Activated CD4-positive, CD25-positive, alpha-beta regulatory T cell treated with anti-CD3 and anti-CD28 coated beads, Interleukin-2, amount 50 U/mL, for 24 hours (primary cell): ENCODE data around the gene NACC1.
A peak's percentile ranks its signal among the peaks of the same experiment; 100 is the strongest.

Experiments
- ATAC-seq, 2 donors: fragments of 150-1000 bp; cut with Tn5 transposase; one replicate each; pipeline ENCODE4 v1.10.0; 2021; ENCODE audit warnings: mild to moderate bottlenecking in 1 of 2, moderate library complexity in 1 of 2

The NACC1 gene

GRCh38 chr19:13117772-13118423, at the start of gene NACC1:
Gene NACC1 (plus strand): TSS chr19:13118264. CDS start chr19:13135208, 16,944 bp downstream.
- ATAC-seq = peak; percentile 77 to 83

DNA sequence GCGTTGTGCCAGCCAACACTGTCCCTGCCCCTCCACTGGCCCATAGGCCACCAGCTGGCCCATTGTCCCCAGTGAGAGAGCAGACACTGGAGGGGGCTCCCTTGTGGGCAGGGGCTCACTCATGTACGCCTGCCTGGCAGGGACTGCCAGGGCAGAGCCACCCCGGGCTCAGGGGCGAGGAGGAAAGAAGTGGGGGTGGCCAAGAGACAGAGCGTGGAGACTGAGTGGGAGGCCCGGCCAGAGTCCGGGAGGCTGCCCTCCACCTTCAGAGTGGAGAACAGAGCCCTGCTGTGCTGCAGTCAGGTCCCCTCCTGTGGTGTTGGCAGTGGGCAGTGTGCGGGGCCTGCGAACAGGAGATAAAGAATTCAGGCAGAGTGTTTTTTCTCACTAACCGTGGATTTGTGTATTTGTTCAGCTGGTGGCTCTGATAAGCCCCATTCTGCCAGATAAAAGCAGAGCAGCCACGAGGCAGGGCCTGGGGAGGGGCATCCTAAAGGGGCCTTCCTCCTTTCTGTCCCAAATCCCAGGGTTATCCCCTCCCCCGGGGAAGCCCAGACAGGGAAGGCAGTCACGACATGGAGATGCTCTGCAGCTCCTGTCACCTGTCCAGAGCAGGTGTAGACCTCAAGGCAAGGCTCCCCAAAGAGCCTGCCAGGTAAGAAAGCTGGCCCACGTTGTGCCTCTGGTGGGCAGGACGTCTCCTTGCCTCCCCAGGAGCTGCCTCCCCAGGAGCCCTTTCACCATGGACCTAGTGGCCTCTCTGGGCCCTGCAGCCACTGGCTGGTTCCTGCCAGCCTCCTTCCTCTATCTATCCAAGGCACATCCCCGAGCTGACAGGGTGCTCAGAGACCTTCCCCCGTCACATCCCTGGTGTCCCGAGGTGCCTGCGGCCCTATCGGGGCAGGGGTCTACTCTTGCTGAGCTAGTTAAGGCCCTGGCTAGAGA, 48.4 kb upstream of the NACC1 start:
- ATAC-seq = no peak

- ATAC-seq = no peak
These were observed 47.5 kb upstream of the NACC1 start for GRCh38 chr19:13070425-13071140.

- no peak for ATAC-seq
These were observed 46.4 kb upstream of the NACC1 start for GRCh38 chr19:13071444-13072187.

DNA sequence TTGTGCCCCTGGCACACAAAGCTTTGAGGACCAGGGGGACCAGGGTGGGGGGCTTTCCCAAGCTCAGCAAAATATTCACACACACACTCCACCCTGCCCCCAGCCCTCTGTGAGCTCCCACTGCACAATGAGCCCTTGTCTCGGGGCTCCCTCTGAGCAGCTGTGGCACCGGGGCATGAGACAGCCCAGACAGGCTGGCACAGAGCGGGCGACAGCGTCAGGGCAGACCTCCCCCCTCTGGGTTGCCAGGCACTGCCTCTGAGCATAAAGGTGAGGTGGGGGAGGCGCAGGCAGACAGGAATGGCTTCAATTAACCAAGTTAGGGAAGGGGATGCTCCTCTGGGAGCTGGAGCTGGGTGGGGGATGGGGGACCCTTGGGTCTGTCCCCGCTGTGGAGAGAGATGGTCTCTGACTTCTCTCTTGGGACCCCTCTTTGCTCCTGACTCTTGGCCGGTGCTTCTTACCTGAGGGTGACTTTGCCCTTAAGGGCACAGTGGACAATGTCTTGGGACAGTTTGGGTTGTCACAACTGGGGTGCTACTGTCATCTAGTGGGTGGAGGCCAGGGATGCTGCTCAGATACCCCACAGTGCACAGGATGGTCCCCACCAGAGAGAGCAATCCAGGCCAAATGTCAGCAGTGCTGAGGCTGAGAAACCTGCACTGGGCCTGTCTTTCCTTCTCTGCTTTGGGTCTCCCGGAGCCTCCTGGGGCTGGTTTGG, 45.7 kb upstream of the NACC1 start:
- ATAC-seq = no peak

- ATAC-seq = no peak
These were observed 44.8 kb upstream of the NACC1 start for GRCh38 chr19:13073263-13073662.

DNA sequence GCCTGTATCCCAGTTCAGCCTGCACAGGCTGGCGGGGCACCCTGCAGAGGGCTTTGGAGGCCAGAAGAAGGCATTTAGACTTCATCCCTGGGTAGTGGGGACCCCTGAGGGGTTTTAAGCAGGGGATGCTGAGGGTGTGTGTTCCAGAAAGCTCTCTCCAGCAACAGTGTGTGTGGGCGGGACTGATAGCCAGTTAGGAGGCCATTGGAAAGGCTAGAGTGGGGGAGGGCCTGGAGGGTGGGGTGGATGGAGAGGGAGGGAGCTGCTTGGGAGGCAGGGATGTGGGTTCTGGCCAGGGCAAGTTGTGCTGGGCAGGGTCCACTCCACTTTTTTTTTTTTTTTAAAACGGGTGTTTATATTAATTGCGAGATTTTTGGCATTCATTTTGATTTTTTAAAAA, 43.7 kb upstream of the NACC1 start:
- no peak for ATAC-seq

- ATAC-seq = no peak
These were observed 41.7 kb upstream of the NACC1 start for GRCh38 chr19:13076320-13076719.

DNA sequence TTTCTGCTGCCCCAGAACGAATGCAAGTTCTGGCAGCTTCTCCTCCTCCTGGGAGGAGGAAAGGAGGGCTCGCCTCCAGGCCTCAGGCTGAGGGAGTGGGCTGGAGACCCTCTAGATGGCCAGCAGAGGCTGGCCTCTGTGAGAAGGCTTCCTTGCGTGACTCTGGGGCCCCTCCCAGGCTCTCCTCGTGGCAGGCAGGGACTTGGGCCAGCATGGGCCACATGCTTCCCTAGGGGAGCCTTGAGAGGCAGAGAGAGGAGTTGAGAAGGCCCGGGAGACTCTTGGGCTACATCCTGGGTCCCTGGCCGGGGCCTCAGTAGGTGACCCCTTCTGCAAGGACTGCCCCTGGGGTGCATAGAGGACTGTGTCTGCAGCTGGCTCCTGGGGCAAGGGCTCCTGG, 41.3 kb upstream of the NACC1 start:
- ATAC-seq = no peak

DNA sequence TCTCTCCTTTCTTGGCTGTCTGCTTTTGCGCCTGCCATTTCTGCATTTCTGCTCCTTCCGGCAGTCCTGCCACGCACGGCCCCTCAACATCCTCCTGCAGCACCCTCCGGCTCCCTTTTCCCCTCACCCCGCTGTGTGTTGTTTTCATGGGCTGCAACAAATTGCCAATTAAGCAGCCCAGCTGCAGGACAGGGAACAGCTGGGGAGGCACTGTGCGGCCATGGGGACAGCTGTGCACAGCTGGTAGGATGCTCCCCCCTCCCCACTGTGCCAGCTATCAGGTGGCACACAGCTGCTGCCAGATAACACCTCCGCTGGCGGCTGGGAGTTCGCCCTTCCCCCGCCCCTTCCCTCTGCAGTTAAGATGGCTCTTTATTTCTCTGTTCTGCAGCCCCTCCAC, 40.8 kb upstream of the NACC1 start:
- no peak for ATAC-seq

DNA sequence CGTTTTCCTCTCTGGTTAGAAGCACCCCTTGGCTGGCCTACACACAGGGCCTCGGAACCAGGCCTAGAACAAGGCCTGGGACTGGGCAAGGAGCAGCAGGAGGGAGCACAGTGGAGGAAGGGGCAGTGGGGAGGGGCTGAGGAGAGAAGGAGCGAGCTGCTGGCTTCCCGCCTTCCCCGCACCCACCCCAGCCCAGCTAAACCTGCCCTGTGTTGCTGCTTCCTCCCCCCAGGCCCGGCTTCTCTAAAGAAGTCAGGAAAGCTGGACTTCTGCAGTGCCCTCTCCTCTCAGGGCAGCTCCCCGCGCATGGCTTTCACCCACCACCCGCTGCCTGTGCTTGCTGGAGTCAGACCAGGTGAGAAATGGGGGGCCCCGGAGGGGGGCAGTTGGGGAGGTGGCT, 39.7 kb upstream of the NACC1 start:
- no peak for ATAC-seq

- ATAC-seq = no peak
These were observed 39.0 kb upstream of the NACC1 start for GRCh38 chr19:13078897-13079541.

DNA sequence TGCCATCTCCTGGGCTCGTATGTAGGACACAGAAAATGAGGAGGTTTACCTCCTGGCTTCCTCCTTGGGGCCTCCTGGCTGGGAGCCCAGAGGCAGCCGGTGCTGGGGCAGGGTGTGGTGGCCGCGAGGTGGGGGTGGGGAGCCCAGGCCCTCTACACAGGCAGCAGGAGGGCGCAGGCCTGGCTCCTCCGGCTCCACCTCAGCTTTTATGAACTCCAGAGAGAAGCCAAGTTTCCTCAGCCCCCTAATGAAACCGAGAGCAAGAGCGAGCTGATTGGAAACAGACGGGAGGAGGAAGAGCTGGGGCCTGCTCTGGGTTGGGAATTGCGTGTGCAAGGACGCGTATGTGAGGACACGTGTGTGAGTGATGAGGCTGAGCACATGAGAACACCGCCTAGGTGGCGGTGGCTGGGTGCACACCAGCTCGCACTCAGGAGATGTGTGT, 38.5 kb upstream of the NACC1 start:
- ATAC-seq = no peak

DNA sequence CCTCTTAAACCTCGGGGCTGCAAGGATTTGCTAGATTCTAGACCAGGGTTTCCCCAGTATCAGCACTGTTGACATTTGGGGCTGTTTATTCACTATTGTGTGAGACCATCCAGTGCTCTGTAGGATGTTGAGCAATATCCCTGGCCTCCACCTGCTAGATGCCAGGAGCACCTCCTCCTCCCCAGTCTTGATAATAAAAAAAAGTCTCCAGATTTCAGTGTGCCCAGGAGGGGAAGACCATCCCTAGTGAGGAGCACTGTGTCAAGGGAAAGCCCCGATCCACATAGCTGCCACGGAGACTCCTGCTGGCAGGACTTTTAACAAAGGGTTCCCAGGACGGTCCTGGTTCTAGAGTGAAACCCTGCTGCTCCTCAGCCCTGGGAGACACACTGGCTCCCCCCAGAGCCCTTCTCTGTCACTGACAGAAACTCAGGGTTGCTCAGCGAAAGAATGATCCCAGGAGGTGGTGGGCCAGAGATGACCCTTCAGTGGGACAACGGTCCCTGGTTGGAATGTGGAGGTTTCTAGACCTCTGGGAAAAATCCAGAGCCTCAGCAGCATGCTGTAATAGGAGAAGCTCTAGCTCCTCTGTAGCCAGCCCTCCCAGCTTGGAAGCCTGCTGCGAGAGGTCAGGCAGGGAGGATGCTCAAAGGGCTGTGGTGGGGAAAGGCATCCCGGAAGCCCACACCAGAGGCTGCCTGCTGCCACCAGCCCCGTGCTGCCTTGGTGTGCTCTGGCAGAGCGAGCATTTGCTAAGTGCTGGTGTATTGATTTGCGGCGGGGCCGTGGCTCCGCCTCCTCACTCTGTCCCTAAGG, 35.7 kb upstream of the NACC1 start:
- no peak for ATAC-seq

- no peak for ATAC-seq
These were observed 35.1 kb upstream of the NACC1 start for GRCh38 chr19:13083008-13083404.

- no peak for ATAC-seq
These were observed 34.4 kb upstream of the NACC1 start for GRCh38 chr19:13083627-13084026.

- no peak for ATAC-seq
These were observed 32.4 kb upstream of the NACC1 start for GRCh38 chr19:13085666-13086065.

GRCh38 chr19:13086341-13086740, 31.7 kb upstream of the NACC1 start:
- no peak for ATAC-seq

DNA sequence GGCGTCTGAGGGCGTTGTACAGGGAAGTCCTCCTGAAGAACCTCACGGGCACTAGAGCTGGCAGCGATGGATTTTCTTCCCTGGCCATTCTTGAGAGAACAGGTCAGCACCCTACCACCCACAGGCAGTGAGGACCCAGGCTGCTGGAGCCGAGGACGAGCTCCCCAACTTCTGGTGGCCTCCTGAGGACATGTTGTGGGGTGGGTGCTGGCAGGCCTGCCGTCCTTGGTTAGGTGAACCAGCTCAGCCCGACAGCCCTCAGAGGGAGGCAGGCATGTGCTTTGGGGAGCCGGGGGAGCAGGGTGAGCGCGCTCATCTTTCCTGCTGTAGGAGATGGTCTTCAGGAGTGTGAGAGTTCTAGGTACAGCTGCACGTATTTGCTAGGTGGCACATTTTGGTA, 30.8 kb upstream of the NACC1 start:
- ATAC-seq = no peak

GRCh38 chr19:13087795-13088537, 30.1 kb upstream of the NACC1 start:
- ATAC-seq = no peak
